ENCODE data around the gene NHSL1. TPM values are rescaled to one million over a fixed set of nuclear protein-coding genes. Genes with fewer than 3 reads are reported as not detected.

Gene NHSL1
- total RNA-seq, 1 donor: 6.9 TPM

GRCh38 chr6:138455746-138456400, 43.4 kb downstream of the NHSL1 start:
- DNase-seq (ENCODE audit: insufficient read length, low spot score, missing footprints): no peak
- Histone ChIP-seq H4K20me1 (ENCODE audit: insufficient read depth, low read length) (no peaks in the 10 kb centered on the region), H3K4me3 (ENCODE audit: insufficient read depth, low read length) (no peak overlapping the region), H3K27ac (ENCODE audit: low read depth, low read length) (no peak overlapping the region), H3K4me2 (ENCODE audit: insufficient read depth, low read length) (peak overlapping the region; percentile 1), H3K79me2 (ENCODE audit: insufficient read depth, low read length) (no peaks in the 10 kb centered on the region), H3K36me3 (ENCODE audit: insufficient read depth, low read length) (no peaks in the 10 kb centered on the region), H2AFZ (ENCODE audit: low read length) (no peak overlapping the region), H3K4me1 (ENCODE audit: insufficient read depth, low read length) (peaks cover 15% of the 10 kb centered on the region), H3K9me3 (ENCODE audit: low read depth, low read length) (no peaks in the 10 kb centered on the region), H3K27me3 (ENCODE audit: insufficient read depth, low read length) (no peaks in the 10 kb centered on the region)
- no peak for TF ChIP-seq CTCF (IDR thresholded peaks at IDR 0.05; ENCODE audit: extremely low read depth, low read depth, low read length)

GRCh38 chr6:138454981-138455706, 44.1 kb downstream of the NHSL1 start:
- DNase-seq (ENCODE audit: insufficient read length, low spot score, missing footprints): no peak

GRCh38 chr6:138451043-138451442, 48.3 kb downstream of the NHSL1 start:
- DNase-seq (ENCODE audit: insufficient read length, low spot score, missing footprints): no peak
- H3K36me3 ChIP-seq (ENCODE audit: insufficient read depth, low read length): no peaks in the 10 kb centered on the region
- H3K79me2 ChIP-seq (ENCODE audit: insufficient read depth, low read length): no peaks in the 10 kb centered on the region
- TF ChIP-seq CTCF (IDR thresholded peaks at IDR 0.05; ENCODE audit: extremely low read depth, low read depth, low read length): no peak
- H2AFZ ChIP-seq (ENCODE audit: low read length): no peak overlapping the region
- H4K20me1 ChIP-seq (ENCODE audit: insufficient read depth, low read length): no peaks in the 10 kb centered on the region
- H3K4me1 ChIP-seq (ENCODE audit: insufficient read depth, low read length): peaks cover 12% of the 10 kb centered on the region
- no peaks in the 10 kb centered on the region for H3K9me3 ChIP-seq (ENCODE audit: low read depth, low read length)
- no peak overlapping the region for H3K4me2 ChIP-seq (ENCODE audit: insufficient read depth, low read length)
- no peak overlapping the region for H3K27ac ChIP-seq (ENCODE audit: low read depth, low read length)
- no peak overlapping the region for H3K4me3 ChIP-seq (ENCODE audit: insufficient read depth, low read length)
- no peaks in the 10 kb centered on the region for H3K27me3 ChIP-seq (ENCODE audit: insufficient read depth, low read length)

More at GRCh38 chr6:138454981-138455706, 44.1 kb downstream of the NHSL1 start:
- H3K79me2 ChIP-seq (ENCODE audit: insufficient read depth, low read length): no peaks in the 10 kb centered on the region
- peaks cover 15% of the 10 kb centered on the region for H3K4me1 ChIP-seq (ENCODE audit: insufficient read depth, low read length)
- no peaks in the 10 kb centered on the region for H3K27me3 ChIP-seq (ENCODE audit: insufficient read depth, low read length)
- H3K27ac ChIP-seq (ENCODE audit: low read depth, low read length): no peak overlapping the region
- no peaks in the 10 kb centered on the region for H4K20me1 ChIP-seq (ENCODE audit: insufficient read depth, low read length)
- no peaks in the 10 kb centered on the region for H3K36me3 ChIP-seq (ENCODE audit: insufficient read depth, low read length)
- H2AFZ ChIP-seq (ENCODE audit: low read length): no peak overlapping the region
- TF ChIP-seq CTCF (IDR thresholded peaks at IDR 0.05; ENCODE audit: extremely low read depth, low read depth, low read length): no peak
- no peak overlapping the region for H3K4me3 ChIP-seq (ENCODE audit: insufficient read depth, low read length)
- peak overlapping the region; percentile 1 for H3K4me2 ChIP-seq (ENCODE audit: insufficient read depth, low read length)
- H3K9me3 ChIP-seq (ENCODE audit: low read depth, low read length): no peaks in the 10 kb centered on the region

- no peaks in the 10 kb centered on the region for H4K20me1 ChIP-seq (ENCODE audit: insufficient read depth, low read length)
- H3K4me1 ChIP-seq (ENCODE audit: insufficient read depth, low read length): peaks cover 6% of the 10 kb centered on the region
- no peaks in the 10 kb centered on the region for H3K79me2 ChIP-seq (ENCODE audit: insufficient read depth, low read length)
- no peak for TF ChIP-seq CTCF (IDR thresholded peaks at IDR 0.05; ENCODE audit: extremely low read depth, low read depth, low read length)
- no peak overlapping the region for H2AFZ ChIP-seq (ENCODE audit: low read length)
- H3K4me2 ChIP-seq (ENCODE audit: insufficient read depth, low read length): no peak overlapping the region
- H3K9me3 ChIP-seq (ENCODE audit: low read depth, low read length): no peaks in the 10 kb centered on the region
- H3K27ac ChIP-seq (ENCODE audit: low read depth, low read length): no peak overlapping the region
- no peaks in the 10 kb centered on the region for H3K36me3 ChIP-seq (ENCODE audit: insufficient read depth, low read length)
- no peak for DNase-seq (ENCODE audit: insufficient read length, low spot score, missing footprints)
- no peaks in the 10 kb centered on the region for H3K27me3 ChIP-seq (ENCODE audit: insufficient read depth, low read length)
- no peak overlapping the region for H3K4me3 ChIP-seq (ENCODE audit: insufficient read depth, low read length)
Measured at GRCh38 chr6:138450445-138450844, 48.8 kb downstream of the NHSL1 start.

Measured in osteoblast (primary cell).